HEK293 (cell line): Measurements from ENCODE around the gene C19orf53.

Experiments
- GLI2 ChIP-seq: fragments of 450-650 bp; formaldehyde crosslinking; IDR thresholded peaks from 2 replicates; pipeline ENCODE4; 2017; ENCODE audit warnings: missing biosample characterization, missing genetic modification characterization, low read depth, borderline replicate concordance
- SALL2 ChIP-seq: fragments of 450-650 bp; formaldehyde crosslinking; IDR thresholded peaks from 2 replicates; pipeline ENCODE4 v1.5.0; 2017; ENCODE audit warnings: missing biosample characterization, mild to moderate bottlenecking, missing genetic modification characterization, borderline replicate concordance
- ZFP69B ChIP-seq: fragments of 450-650 bp; formaldehyde crosslinking; IDR thresholded peaks from 2 replicates; pipeline ENCODE4 v1.5.1; 2016; ENCODE audit warnings: missing biosample characterization, missing genetic modification characterization
- ZNF274 ChIP-seq, 2 experiments: fragments of 200-500 bp in 1 of 2; fragments of 450-650 bp in 1 of 2; sonication (Bioruptor generic) in 1 of 2; formaldehyde crosslinking in 1 of 2; IDR thresholded peaks; 2 replicates each; pipeline versions ENCODE4 v1.5.1 to v1.6.1; 2014 to 2016; ENCODE audit warnings: borderline replicate concordance in 1 of 2, inconsistent platforms in 1 of 2, low read length in 1 of 2, missing biosample characterization in 1 of 2, missing genetic modification characterization in 1 of 2
- ZNF530 ChIP-seq: fragments of 450-650 bp; formaldehyde crosslinking; IDR thresholded peaks from 2 replicates; pipeline ENCODE4 v1.5.1; 2016; ENCODE audit warnings: low read depth, missing biosample characterization, missing genetic modification characterization
- ZNF549 ChIP-seq: fragments of 450-650 bp; IDR thresholded peaks from 2 replicates; pipeline ENCODE4 v1.5.1; 2018; ENCODE audit warnings: missing biosample characterization, missing genetic modification characterization, mild to moderate bottlenecking, inconsistent platforms, moderate library complexity
- ZNF660 ChIP-seq: fragments of 450-650 bp; IDR thresholded peaks from 2 replicates; pipeline ENCODE4 v1.5.1; 2018; ENCODE audit warnings: missing biosample characterization, mild to moderate bottlenecking, missing genetic modification characterization
- TF ChIP-seq, protein P1 (sequence below): fragments of 450-650 bp; formaldehyde crosslinking; IDR thresholded peaks from 2 replicates; pipeline ENCODE4 v1.5.1; 2016; ENCODE audit warnings: missing biosample characterization, missing genetic modification characterization

GRCh38 chr19:13770013-13770635 lies 4.1 kb upstream of the C19orf53 start:
- TF ChIP-seq, protein P1, sequence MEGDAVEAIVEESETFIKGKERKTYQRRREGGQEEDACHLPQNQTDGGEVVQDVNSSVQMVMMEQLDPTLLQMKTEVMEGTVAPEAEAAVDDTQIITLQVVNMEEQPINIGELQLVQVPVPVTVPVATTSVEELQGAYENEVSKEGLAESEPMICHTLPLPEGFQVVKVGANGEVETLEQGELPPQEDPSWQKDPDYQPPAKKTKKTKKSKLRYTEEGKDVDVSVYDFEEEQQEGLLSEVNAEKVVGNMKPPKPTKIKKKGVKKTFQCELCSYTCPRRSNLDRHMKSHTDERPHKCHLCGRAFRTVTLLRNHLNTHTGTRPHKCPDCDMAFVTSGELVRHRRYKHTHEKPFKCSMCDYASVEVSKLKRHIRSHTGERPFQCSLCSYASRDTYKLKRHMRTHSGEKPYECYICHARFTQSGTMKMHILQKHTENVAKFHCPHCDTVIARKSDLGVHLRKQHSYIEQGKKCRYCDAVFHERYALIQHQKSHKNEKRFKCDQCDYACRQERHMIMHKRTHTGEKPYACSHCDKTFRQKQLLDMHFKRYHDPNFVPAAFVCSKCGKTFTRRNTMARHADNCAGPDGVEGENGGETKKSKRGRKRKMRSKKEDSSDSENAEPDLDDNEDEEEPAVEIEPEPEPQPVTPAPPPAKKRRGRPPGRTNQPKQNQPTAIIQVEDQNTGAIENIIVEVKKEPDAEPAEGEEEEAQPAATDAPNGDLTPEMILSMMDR (tag by site-specific recombination) = no peak
- no peak for TF ChIP-seq ZNF274 (IDR thresholded peaks at IDR 0.05; ENCODE audit: low read length)
- TF ChIP-seq ZNF274 (tag by site-specific recombination; IDR thresholded peaks at IDR 0.05; ENCODE audit: borderline replicate concordance) = no peak
- TF ChIP-seq GLI2 (tag by site-specific recombination) = no peak
- TF ChIP-seq ZNF530 (tag by site-specific recombination) = no peak
- no peak for TF ChIP-seq ZNF660 (tag by site-specific recombination)
- no peak for TF ChIP-seq ZFP69B
- no peak for TF ChIP-seq SALL2 (tag by site-specific recombination)
- TF ChIP-seq ZNF549 (tag by site-specific recombination) = no peak
